Activated T-helper 1 cell treated with anti-CD3 and anti-CD28 coated beads, Interleukin-12 subunit alpha, Interleukin-12 subunit beta, Interleukin-2, Interleukin-4 antibody, amounts not matched to agents 30 ng/mL and 10 ng/mL and 1 ng/mL, durations not matched to agents 14 hours and 24 hours and 36 hours (primary cell): ENCODE measurements around the gene DPEP1. TPM values are rescaled to one million over a fixed set of nuclear protein-coding genes. Genes with fewer than 3 reads are reported as not detected.
A peak's percentile ranks its signal among the peaks of the same experiment; 100 is the strongest.

Experiments
- DNase-seq: peaks from one replicate; pipeline ENCODE4 v3.0.0; 2021; ENCODE audit warnings: low spot score
- H3K27ac Mint-ChIP-seq: one replicate; pipeline ENCODE4 v1.8.0; 2021; ENCODE audit warnings: mild to moderate bottlenecking, mixed read lengths
- H3K27me3 Mint-ChIP-seq: one replicate; pipeline ENCODE4 v1.8.0; 2022; ENCODE audit warnings: mild to moderate bottlenecking, moderate library complexity, mixed read lengths; ENCODE audit not compliant: insufficient read depth
- H3K36me3 Mint-ChIP-seq: one replicate; pipeline ENCODE4 v1.8.0; 2021; ENCODE audit warnings: low read depth, mixed read lengths
- H3K4me1 Mint-ChIP-seq: one replicate; pipeline ENCODE4 v1.8.0; 2021; ENCODE audit warnings: low read depth, mixed read lengths
- H3K4me3 Mint-ChIP-seq: one replicate; pipeline ENCODE4 v1.8.0; 2021; ENCODE audit warnings: mild to moderate bottlenecking, moderate library complexity, mixed read lengths
- H3K9me3 Mint-ChIP-seq: one replicate; pipeline ENCODE4 v1.8.0; 2021; ENCODE audit warnings: mixed read lengths
- intact Hi-C: fragments of 100-400 bp; cut with micrococcal nuclease; formaldehyde crosslinking; loops from one replicate; pipeline ENCODE4 v1.15.1; 2024
- total RNA-seq: library from RNA; stranded (reverse); gene quantifications from 2 replicates; pipeline ENCODE4 v1.2.3, GENCODE V29; 2022

The DPEP1 gene
- total RNA-seq, 1 donor from 2014 or later = not detected

DNA sequence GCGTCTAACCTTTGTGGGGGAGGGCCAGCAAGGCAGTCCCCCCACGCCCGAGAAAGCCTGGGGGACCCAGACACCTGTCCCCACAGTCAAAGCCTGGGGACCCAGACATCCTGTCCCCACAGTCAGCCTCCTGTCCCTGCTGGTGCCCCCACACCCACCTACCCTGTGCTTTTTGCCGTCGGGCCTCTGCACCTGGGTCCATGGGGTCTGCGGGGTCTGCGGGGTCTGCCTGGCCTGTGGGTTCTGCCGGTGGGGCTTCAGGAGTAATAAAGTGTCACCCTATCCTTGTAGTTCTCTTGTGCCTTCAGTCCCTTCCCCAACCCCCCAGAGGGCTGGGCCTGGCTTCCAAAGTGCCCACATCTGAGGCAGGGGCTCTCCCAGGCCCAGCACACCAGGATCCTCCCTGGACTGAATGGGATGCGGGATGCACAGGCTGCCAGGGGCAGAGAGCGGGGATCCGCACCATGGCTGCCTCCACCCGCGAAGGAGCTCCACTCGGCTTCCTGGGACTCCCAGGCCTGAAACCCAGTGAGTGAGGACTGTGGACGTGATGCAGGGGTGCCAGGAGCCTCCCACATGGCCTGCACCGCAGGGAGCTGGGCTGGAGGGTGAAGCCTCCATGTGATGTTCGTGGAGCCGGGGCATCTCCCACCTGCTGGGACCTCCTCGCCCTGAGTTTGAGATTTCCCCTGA, 16.3 kb upstream of the DPEP1 start:
- no peak overlapping the region for H3K27ac Mint-ChIP-seq
- no peak for DNase-seq
- peaks cover 8% of the 10 kb centered on the region for H3K4me1 Mint-ChIP-seq
- intact Hi-C loops = no loop called here
- H3K9me3 Mint-ChIP-seq = no peaks in the 10 kb centered on the region
- H3K4me3 Mint-ChIP-seq = no peak overlapping the region
- no peaks in the 10 kb centered on the region for H3K27me3 Mint-ChIP-seq
- no peaks in the 10 kb centered on the region for H3K36me3 Mint-ChIP-seq

DNA sequence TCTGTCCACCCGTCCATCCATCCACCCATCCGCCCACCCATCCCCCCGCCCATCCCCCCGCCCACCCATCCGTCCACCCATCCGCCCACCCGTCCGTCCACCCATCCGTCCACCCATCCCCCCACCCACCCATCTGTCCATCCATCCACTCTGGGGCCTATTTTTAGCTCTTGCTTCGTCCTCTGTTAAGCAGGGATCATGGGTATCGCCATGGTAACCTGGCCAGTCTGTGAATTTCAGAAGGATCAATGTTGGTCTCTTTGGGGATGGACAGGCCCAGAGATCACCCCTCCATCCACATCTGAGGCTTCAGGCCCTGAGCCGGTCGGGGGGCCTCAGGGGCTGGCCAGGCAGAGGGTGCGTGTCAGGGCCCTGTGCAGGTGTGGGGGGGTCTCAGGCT, 15.2 kb upstream of the DPEP1 start:
- peaks cover 19% of the 10 kb centered on the region for H3K4me1 Mint-ChIP-seq
- no peaks in the 10 kb centered on the region for H3K36me3 Mint-ChIP-seq
- no peaks in the 10 kb centered on the region for H3K9me3 Mint-ChIP-seq
- DNase-seq = no peak
- no peak overlapping the region for H3K27ac Mint-ChIP-seq
- intact Hi-C loops = no loop called here
- H3K27me3 Mint-ChIP-seq = no peaks in the 10 kb centered on the region
- H3K4me3 Mint-ChIP-seq = no peak overlapping the region

DNA sequence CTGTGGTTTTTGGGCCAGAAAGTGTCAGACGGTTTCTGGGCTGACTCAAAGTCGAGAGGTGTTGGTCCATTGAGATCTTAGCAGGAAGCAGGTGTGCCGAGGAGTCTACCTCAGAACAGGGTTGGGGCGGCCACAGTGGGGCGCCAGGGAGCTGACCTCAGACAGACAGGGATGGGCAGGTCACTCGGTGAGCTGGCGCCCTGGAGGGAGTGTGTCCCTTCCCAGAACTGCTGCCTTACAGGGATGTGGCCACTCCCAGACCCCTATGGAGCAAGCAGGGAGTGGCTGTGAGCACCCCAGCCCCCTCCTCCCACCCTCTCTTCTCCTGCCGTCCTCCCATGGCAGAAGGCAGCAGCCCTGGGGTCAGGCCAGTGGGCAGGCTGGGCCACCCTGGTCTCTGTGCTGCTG, 14.0 kb upstream of the DPEP1 start:
- H3K27me3 Mint-ChIP-seq = no peaks in the 10 kb centered on the region
- intact Hi-C loops = no loop called here
- no peak overlapping the region for H3K4me3 Mint-ChIP-seq
- DNase-seq = no peak
- H3K36me3 Mint-ChIP-seq = no peaks in the 10 kb centered on the region
- peaks cover 13% of the 10 kb centered on the region for H3K4me1 Mint-ChIP-seq
- no peaks in the 10 kb centered on the region for H3K9me3 Mint-ChIP-seq
- no peak overlapping the region for H3K27ac Mint-ChIP-seq

DNA sequence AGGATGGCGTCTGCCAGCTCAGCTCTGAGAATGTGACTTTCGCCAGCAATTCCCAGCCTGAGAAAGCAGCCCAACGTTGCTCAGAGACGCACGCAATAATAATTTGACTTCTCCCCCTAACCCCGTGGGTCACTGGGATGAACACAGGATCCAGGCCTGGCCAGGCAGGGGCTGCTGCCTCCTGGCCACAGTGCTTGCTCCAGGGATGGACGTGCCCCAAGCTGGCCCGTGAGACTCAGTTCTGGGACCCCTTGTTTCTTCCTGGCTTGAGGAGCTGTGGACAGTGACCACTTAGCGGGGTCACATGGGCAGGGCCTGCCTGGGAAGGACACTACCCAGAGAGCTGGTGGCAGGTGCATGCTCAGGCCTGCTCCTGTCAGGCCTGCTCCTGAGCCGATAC, 13.5 kb upstream of the DPEP1 start:
- Mint-ChIP-seq H3K4me1 (peaks cover 13% of the 10 kb centered on the region), H3K9me3 (no peaks in the 10 kb centered on the region), H3K27me3 (no peaks in the 10 kb centered on the region), H3K27ac (no peak overlapping the region), H3K36me3 (no peaks in the 10 kb centered on the region), H3K4me3 (no peak overlapping the region)
- intact Hi-C loops = no loop called here
- no peak for DNase-seq

DNA sequence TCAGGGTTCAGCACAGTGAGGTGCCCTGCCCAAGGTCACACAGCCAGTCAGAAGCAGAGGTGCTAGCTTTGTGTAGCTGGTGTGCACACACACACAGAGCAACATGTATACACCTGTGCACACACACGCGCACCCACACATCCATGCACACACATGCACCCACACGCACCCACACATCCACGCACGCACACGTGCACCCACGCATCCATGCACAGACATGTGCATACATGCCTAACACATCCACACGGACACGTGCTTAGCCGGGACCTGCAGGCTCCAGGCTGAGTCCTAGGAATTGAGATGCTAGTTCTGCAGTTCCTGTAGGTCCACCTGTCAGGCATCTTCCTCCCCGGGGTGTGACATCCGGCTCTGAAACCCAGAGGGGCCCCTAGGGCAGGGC, 13.0 kb upstream of the DPEP1 start:
- H3K36me3 Mint-ChIP-seq = no peaks in the 10 kb centered on the region
- no peaks in the 10 kb centered on the region for H3K9me3 Mint-ChIP-seq
- DNase-seq = no peak
- no peak overlapping the region for H3K4me3 Mint-ChIP-seq
- H3K4me1 Mint-ChIP-seq = peaks cover 13% of the 10 kb centered on the region
- H3K27me3 Mint-ChIP-seq = no peaks in the 10 kb centered on the region
- intact Hi-C loops = no loop called here
- no peak overlapping the region for H3K27ac Mint-ChIP-seq

DNA sequence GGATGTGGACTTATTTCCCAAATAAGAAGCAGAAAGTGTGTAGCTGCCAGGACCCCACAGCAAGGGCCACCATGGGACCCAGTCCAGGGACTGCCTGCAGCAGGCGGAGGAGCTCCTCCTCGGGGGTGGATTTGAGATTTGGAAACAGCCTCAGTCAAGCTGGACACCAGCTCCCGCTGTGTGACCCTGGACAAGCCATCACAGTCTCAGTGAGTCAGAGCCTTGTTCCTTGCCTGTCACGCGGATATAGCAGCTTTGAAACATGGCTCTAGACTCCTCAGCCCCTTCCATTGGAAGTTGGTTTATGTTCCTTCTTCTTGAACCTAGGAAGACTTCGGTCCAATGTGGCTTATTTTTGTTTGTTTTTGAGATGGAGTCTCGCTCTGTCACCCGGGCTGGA, 12.5 kb upstream of the DPEP1 start:
- intact Hi-C loops = no loop called here
- no peaks in the 10 kb centered on the region for H3K36me3 Mint-ChIP-seq
- no peaks in the 10 kb centered on the region for H3K9me3 Mint-ChIP-seq
- H3K4me3 Mint-ChIP-seq = no peak overlapping the region
- H3K27me3 Mint-ChIP-seq = no peaks in the 10 kb centered on the region
- peaks cover 13% of the 10 kb centered on the region for H3K4me1 Mint-ChIP-seq
- no peak for DNase-seq
- H3K27ac Mint-ChIP-seq = no peak overlapping the region

DNA sequence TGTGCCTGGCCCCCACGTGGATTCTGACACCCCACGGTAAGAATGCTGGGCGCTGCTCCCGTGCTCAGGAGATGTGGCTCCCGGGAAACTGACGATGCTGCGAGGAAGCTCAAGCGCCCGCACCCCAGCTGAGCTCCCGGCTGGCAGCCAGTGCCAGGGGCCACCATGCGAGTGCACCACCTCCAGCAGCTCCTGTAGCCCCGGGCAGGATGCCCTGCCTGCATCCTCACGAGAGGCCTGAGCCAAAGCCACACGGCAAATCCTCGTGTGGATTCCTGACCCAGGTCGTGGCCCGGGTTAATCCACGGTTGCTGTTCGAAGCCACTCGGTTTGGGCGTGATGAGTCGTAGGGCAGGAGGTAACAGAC, 11.6 kb upstream of the DPEP1 start:
- no peaks in the 10 kb centered on the region for H3K36me3 Mint-ChIP-seq
- DNase-seq = no peak
- intact Hi-C loops = loop anchor here (1.0 kb wide), 1 partner anchor 39 kb away; no protein-coding TSS in a partner anchor
- H3K27me3 Mint-ChIP-seq = no peaks in the 10 kb centered on the region
- H3K4me1 Mint-ChIP-seq = peaks cover 13% of the 10 kb centered on the region
- H3K9me3 Mint-ChIP-seq = no peaks in the 10 kb centered on the region
- H3K27ac Mint-ChIP-seq = no peak overlapping the region
- no peak overlapping the region for H3K4me3 Mint-ChIP-seq

DNA sequence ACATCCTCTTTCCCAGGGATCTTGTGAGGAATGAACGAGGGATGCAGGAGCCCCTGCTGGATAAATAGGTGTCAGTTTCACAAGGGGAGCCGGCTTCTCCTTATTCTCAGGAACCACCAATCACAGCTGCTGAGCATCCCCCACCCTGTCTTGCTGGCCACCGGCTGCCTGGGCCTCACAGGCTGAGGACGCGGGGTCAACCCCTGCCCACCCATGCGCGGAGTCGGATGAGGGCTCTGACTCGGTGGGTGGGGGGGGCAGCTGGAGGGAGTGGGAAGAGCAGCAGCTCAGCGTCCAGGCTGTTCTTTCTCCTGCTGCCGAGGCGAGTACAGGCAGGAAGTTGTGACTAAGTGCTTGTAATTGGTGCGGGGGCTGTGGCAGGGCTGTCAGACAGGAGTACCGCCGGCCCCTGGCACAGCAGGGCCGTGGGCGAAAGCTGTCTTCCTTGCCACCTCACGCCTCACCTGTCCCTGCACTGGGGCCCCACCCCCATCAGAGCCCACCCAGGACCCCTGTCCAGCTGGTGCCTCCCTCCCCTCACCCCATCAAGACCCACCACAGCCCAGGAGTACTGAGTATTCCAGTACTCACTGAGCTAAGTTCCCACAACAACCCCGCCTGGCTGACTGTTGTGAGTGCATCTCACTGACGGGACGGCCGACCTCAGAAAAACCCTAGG, 11.0 kb upstream of the DPEP1 start:
- Mint-ChIP-seq H3K4me3 (no peak overlapping the region), H3K27ac (peak overlapping the region; percentile 7), H3K4me1 (peaks cover 13% of the 10 kb centered on the region), H3K36me3 (no peaks in the 10 kb centered on the region), H3K9me3 (no peaks in the 10 kb centered on the region), H3K27me3 (no peaks in the 10 kb centered on the region)
- DNase-seq = peak; percentile 26
- intact Hi-C loops = loop anchor here (1.0 kb wide), 1 partner anchor 39 kb away; no protein-coding TSS in a partner anchor

DNA sequence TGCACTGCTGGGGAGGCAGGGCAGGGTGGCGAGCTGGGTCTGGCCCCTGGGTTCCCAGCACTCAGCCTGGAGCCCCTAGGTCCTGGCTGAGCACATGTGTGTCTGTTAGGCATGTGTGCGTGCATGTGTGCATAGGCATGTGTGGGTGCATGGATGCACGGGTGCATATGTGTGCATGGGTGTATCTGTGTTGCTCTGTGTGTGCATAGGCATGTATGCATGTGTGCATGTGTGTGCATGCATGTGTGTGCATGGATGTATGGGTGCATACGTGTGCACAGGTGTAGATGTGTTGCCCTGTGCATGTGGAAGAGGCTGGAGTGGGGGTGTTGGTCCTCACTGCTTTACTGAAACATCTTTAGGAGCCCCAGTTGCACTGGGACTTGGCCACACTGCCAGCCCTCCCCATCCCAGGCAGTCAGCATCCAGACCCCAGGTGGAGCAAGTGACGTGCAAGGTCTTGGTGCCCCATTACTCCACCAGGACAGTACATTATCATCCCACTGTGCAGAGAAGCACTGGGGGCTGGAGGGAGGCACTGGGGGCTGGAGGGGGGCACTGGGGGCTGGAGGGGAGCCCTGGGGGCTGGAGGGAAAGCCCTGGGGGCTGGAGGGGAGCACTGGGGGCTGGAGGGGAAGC, 10.4 kb upstream of the DPEP1 start:
- intact Hi-C loops = loop anchor here (1.0 kb wide), 1 partner anchor 38 kb away; no protein-coding TSS in a partner anchor
- Mint-ChIP-seq H3K36me3 (no peaks in the 10 kb centered on the region), H3K4me1 (peaks cover 13% of the 10 kb centered on the region), H3K9me3 (no peaks in the 10 kb centered on the region), H3K4me3 (no peak overlapping the region), H3K27ac (no peak overlapping the region), H3K27me3 (no peaks in the 10 kb centered on the region)
- no peak for DNase-seq

DNA sequence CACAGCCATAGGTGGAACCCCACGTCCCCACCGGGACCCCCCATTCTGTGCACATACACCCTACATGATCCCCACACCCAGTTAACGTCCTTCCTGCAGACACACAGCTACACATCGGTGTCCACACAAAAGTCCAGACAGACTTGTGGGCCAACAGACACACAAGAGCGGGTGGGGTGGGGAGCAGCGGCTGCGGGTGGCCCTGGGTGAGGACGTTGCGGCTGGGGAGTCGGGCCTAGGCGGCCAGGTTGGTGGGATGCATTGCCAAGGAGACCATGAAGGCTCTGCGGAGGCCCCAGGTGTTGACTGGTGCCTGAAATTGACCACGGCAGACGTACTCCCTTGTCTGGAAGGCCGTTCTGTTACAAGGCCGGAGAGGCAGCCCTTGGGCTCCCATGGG, 8.7 kb upstream of the DPEP1 start:
- no peak for DNase-seq
- Mint-ChIP-seq H3K4me1 (peaks cover 13% of the 10 kb centered on the region), H3K27me3 (no peaks in the 10 kb centered on the region), H3K36me3 (no peaks in the 10 kb centered on the region), H3K4me3 (no peak overlapping the region), H3K9me3 (no peaks in the 10 kb centered on the region), H3K27ac (no peak overlapping the region)
- intact Hi-C loops = no loop called here

DNA sequence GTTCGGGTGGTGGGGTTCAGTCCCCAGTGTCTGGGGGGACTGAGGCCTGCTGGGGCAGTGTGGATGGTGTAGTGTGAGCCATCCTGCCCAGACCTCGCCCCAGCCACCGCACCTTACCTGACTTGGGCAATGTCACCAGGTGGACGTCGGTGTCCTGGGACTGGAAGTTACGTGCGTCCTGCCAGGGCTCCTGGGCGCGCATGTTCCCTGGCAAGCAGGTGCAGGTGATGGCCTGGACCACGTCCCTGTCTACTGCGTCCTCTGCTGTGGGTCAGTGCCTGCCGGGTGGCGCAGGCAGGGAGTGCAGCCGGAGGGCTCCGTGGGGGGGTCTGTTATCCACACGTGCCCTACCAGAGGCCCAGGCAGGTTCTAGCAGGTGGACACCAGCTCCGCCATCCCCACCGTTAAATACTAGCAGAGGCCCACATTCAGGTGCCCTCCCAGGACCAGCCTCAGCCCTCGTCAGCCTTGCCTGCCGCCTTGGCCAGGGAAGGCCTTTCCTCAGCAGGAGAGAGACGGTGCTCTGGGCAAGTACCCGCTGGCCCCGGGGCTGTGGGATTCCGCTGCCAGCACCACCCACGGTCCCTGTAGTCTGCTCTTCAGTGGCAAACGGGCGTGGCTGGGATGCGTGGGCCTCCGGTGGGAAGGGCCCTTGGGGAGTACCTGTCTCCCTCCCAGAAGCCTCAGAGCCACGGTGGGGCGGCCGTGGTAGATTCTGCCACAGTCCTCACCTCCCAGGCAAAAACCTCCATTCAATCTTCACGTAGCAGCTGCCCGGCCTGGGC, 8.1 kb upstream of the DPEP1 start:
- Mint-ChIP-seq H3K27me3 (no peaks in the 10 kb centered on the region), H3K9me3 (no peaks in the 10 kb centered on the region), H3K27ac (no peak overlapping the region), H3K36me3 (no peaks in the 10 kb centered on the region), H3K4me3 (no peak overlapping the region), H3K4me1 (peaks cover 13% of the 10 kb centered on the region)
- intact Hi-C loops = no loop called here
- DNase-seq = no peak

DNA sequence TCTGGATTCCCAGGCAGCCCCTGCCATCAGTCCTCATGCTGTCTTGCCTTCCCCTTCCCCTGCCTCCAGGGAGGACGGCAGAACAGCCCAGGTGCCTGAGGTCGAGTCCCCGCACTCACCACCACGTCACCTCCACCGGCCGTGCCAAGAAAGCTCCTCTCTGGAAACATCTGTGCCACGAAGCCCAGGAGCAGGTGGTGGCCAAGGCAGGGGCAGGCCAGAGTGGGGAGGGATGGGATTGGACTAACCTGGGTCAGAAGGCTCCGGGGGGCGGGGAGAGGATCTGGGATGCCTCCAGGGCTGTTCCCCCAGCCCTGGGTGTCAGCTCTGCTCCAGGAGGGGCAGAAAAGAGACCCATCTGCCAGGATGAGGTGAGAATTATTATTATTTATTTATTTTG, 7.4 kb upstream of the DPEP1 start:
- DNase-seq = no peak
- H3K27ac Mint-ChIP-seq = no peak overlapping the region

DNA sequence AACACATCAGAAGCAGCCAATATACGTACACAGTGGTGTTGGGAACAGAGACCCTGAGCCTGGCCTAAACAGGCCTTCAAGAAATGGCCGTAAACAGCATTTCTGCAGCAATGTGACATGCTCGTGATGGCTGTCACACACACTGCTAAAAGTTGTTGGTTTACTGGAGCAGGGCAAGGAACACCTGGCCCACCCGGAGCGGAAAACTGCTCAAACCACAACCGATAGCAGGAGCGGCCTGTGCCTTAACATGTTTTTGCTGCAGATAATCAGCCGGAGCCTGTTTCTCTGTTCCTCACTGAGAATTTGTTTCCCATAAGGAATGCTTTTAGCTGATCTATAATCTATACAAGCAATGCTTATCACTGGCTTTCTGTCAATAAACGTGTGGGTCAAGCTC, 6.0 kb upstream of the DPEP1 start:
- H3K4me1 Mint-ChIP-seq = peaks cover 8% of the 10 kb centered on the region
- no peaks in the 10 kb centered on the region for H3K27me3 Mint-ChIP-seq
- H3K4me3 Mint-ChIP-seq = no peak overlapping the region
- H3K36me3 Mint-ChIP-seq = no peaks in the 10 kb centered on the region
- no peaks in the 10 kb centered on the region for H3K9me3 Mint-ChIP-seq
- no peak for DNase-seq
- intact Hi-C loops = no loop called here
- no peak overlapping the region for H3K27ac Mint-ChIP-seq

More for the DNA sequence above, 7.4 kb upstream of the DPEP1 start:
- Mint-ChIP-seq H3K36me3 (no peaks in the 10 kb centered on the region), H3K9me3 (no peaks in the 10 kb centered on the region), H3K4me3 (no peak overlapping the region), H3K27me3 (no peaks in the 10 kb centered on the region), H3K4me1 (peaks cover 13% of the 10 kb centered on the region)
- intact Hi-C loops = no loop called here
